Ectodermal cell (in vitro differentiated cells): Measurements from ENCODE around the gene ZC2HC1C.
"Not testable (repeated sequence)": the region's sequence is repeated elsewhere in the genome, so short reads cannot be mapped to it uniquely, and the experiment has no call there.

ENCODE experiments used
- H3K27ac ChIP-seq: 2 replicates; pipeline ENCODE4 v1.7.0; 2013; ENCODE audit warnings: mild to moderate bottlenecking, low read depth, low read length; ENCODE audit not compliant: insufficient read depth, poor library complexity, severe bottlenecking
- H3K27me3 ChIP-seq: 2 replicates; pipeline ENCODE4 v1.7.0; 2013; ENCODE audit warnings: mild to moderate bottlenecking, low read length; ENCODE audit not compliant: insufficient read depth, control insufficient read depth, poor library complexity, severe bottlenecking
- H3K36me3 ChIP-seq: one replicate; pipeline ENCODE4 v1.7.0; 2013; ENCODE audit warnings: low read length; ENCODE audit not compliant: control insufficient read depth, insufficient read depth
- H3K4me1 ChIP-seq: one replicate; pipeline ENCODE4 v1.7.0; 2013; ENCODE audit warnings: low read length; ENCODE audit not compliant: control insufficient read depth, insufficient read depth
- H3K4me3 ChIP-seq: 2 replicates; pipeline ENCODE4 v1.7.0; 2013; ENCODE audit warnings: low read depth, low read length, control low read depth; ENCODE audit not compliant: insufficient read depth
- H3K9me3 ChIP-seq: 2 replicates; pipeline ENCODE4 v1.7.0; 2013; ENCODE audit warnings: mild to moderate bottlenecking, low read length, moderate library complexity; ENCODE audit not compliant: control insufficient read depth
- WGBS, 2 experiments: methylation state at CpG; one replicate each; pipeline ENCODE4 v1.1.7; 2013; ENCODE audit warnings: missing lambda C conversion rate in 2 of 2; 5-methylcytosine and 5-hydroxymethylcytosine counted together

ZC2HC1C gene

GRCh38 chr14:75067765-75068164 is 1.7 kb upstream of the ZC2HC1C start:
- H3K4me1 ChIP-seq, H3K4me3 ChIP-seq, H3K27ac ChIP-seq, H3K9me3 ChIP-seq, H3K27me3 ChIP-seq, H3K36me3 ChIP-seq: not testable (repeated sequence)
- WGBS, 2 experiments, result 79 to 83% methylated on average over 4 of the region's 4 CpGs

- Histone ChIP-seq H3K27me3 (peaks cover 4% of the 10 kb centered on the region), H3K4me3 (peak overlapping the region; percentile 46), H3K36me3 (no peaks in the 10 kb centered on the region), H3K27ac (no peak overlapping the region), H3K4me1 (peaks cover 4% of the 10 kb centered on the region), H3K9me3 (no peaks in the 10 kb centered on the region)
- 10 to 13% methylated on average over 14 to 15 of the region's 15 CpGs for WGBS, 2 experiments
Measured at GRCh38 chr14:75068294-75069120, 934 bp upstream of the ZC2HC1C start.

GRCh38 chr14:75069811-75070145 is 337 bp downstream of the ZC2HC1C start:
- no peaks in the 10 kb centered on the region for H3K36me3 ChIP-seq
- no peaks in the 10 kb centered on the region for H3K9me3 ChIP-seq
- peaks cover 4% of the 10 kb centered on the region for H3K4me1 ChIP-seq
- WGBS, 2 experiments, result 42 to 54% methylated on average over 12 of the region's 12 CpGs
- H3K27me3 ChIP-seq, result peaks cover 4% of the 10 kb centered on the region
- peak overlapping the region; percentile 46 for H3K4me3 ChIP-seq
- peak overlapping the region; percentile 21 for H3K27ac ChIP-seq

DNA sequence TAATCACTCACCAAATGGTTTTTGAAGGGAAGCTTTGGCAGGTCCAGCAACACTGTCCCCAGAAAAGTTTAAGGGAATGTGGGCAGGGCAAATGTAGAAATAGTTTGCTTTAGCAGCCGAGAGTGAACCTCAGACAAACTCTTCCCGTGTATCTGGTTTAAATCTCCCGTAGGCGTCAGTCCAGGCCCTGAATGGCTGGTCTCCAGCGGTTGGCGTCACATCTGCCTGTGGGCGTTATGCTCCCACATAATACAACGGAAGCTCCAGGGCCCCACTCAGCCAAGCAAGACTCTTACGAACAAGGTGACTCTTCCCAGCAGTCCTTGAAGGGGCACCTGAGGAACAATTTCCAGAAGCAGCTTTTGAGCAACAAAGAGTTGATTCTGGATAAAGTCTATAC is 942 bp downstream of the ZC2HC1C start:
- H3K27ac ChIP-seq, result no peak overlapping the region
- WGBS, 2 experiments, result 95% methylated on average over 9 of the region's 9 CpGs
- H3K4me3 ChIP-seq, result no peak overlapping the region
- H3K27me3 ChIP-seq, result peaks cover 4% of the 10 kb centered on the region
- H3K9me3 ChIP-seq, result no peaks in the 10 kb centered on the region
- H3K36me3 ChIP-seq, result no peaks in the 10 kb centered on the region
- peaks cover 4% of the 10 kb centered on the region for H3K4me1 ChIP-seq

GRCh38 chr14:75077794-75078193 is 8.4 kb downstream of the ZC2HC1C start:
- H3K4me1 ChIP-seq, result no peaks in the 10 kb centered on the region
- H3K27me3 ChIP-seq, result no peaks in the 10 kb centered on the region
- no peak overlapping the region for H3K4me3 ChIP-seq
- no peaks in the 10 kb centered on the region for H3K36me3 ChIP-seq
- no peaks in the 10 kb centered on the region for H3K9me3 ChIP-seq
- no peak overlapping the region for H3K27ac ChIP-seq

DNA sequence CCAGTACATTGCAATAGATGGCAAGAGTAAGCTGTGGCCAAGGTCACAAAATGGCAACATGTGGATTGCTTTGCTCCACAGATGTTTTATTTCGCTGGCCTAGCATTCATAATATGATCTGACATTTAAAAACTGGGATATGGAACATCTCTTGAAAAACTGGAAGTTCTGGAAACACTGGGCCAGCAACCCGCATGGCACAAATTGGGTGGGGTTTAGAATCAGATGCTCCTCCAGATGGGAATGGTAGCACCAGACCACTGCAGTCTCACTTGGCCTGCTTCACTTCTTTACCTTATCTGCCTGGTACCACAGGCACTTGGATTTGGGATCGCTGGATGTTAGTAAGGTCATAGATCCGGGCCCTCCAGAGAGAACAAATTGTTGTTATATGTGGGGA is 10.1 kb downstream of the ZC2HC1C start:
- no peak overlapping the region for H3K4me3 ChIP-seq
- WGBS, 2 experiments, result 94 to 99% methylated on average over 4 of the region's 4 CpGs
- no peaks in the 10 kb centered on the region for H3K4me1 ChIP-seq
- no peak overlapping the region for H3K27ac ChIP-seq
- H3K27me3 ChIP-seq, result no peaks in the 10 kb centered on the region
- peaks cover 9% of the 10 kb centered on the region for H3K36me3 ChIP-seq
- no peaks in the 10 kb centered on the region for H3K9me3 ChIP-seq

- Histone ChIP-seq H3K4me1 (no peaks in the 10 kb centered on the region), H3K27ac (no peak overlapping the region), H3K9me3 (no peaks in the 10 kb centered on the region), H3K27me3 (no peaks in the 10 kb centered on the region), H3K36me3 (peaks cover 20% of the 10 kb centered on the region), H3K4me3 (no peak overlapping the region)
- WGBS, 2 experiments, result 91 to 93% methylated on average over 2 of the region's 2 CpGs
Measured at GRCh38 chr14:75081660-75082229, 12.3 kb downstream of the ZC2HC1C start.

DNA sequence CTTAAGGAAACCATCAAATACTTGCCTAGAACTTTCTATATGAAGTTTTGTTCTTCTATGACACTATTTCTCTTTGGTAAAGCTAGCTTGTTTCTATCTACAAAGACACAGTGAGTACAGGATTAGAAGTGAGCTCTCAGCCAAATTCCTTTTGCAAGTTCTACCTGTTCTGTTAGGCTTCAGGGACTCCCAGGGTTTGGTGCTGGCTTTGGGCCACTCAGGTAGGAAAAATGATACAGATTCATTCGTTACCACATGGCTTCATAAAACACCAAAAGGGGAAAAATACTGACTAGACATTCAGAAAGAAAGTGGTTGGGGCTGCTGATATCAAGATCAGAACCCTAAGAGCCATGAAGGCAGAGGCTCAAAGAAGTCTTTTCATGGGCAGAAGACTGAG is 13.8 kb downstream of the ZC2HC1C start:
- no peak overlapping the region for H3K27ac ChIP-seq
- no peaks in the 10 kb centered on the region for H3K4me1 ChIP-seq
- H3K27me3 ChIP-seq, result no peaks in the 10 kb centered on the region
- no peaks in the 10 kb centered on the region for H3K9me3 ChIP-seq
- WGBS, 2 experiments, result 95 to 100% methylated on average over 1 of the region's 1 CpG
- H3K36me3 ChIP-seq, result peaks cover 30% of the 10 kb centered on the region
- no peak overlapping the region for H3K4me3 ChIP-seq

GRCh38 chr14:75084513-75084912 is 15.1 kb downstream of the ZC2HC1C start:
- H3K4me1 ChIP-seq, result no peaks in the 10 kb centered on the region
- H3K36me3 ChIP-seq, result peaks cover 30% of the 10 kb centered on the region
- no peaks in the 10 kb centered on the region for H3K9me3 ChIP-seq
- no peak overlapping the region for H3K4me3 ChIP-seq
- WGBS, 2 experiments, result 93 to 97% methylated on average over 5 of the region's 5 CpGs
- H3K27me3 ChIP-seq, result no peaks in the 10 kb centered on the region
- H3K27ac ChIP-seq, result no peak overlapping the region

DNA sequence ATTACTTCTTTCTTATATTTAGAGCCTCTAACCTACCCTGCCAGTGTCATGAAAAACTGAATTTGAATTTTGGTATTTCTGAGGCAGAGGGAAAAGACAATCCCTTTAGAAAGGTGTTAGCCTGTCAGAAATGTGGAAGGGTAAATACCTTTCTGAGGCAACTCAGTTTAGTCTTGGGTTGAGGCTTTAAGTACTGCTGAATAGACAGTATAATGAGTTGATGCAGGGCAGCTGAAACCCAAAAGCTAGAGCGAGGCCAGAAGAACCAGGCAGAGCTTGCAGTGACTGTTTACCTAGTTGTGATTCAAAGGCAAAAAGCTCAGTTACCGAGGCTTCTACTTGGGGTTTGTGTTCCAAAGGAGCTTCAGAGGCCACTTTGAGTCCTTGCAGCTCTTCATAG is 18.7 kb downstream of the ZC2HC1C start:
- Histone ChIP-seq H3K27me3 (no peaks in the 10 kb centered on the region), H3K4me1 (no peaks in the 10 kb centered on the region), H3K27ac (no peak overlapping the region), H3K9me3 (no peaks in the 10 kb centered on the region), H3K36me3 (peaks cover 30% of the 10 kb centered on the region), H3K4me3 (no peak overlapping the region)
- 87 to 92% methylated on average over 2 of the region's 2 CpGs for WGBS, 2 experiments
